GM12892 (cell line): ENCODE data around the gene HIGD1C.

Experiments
- POLR2A ChIP-seq: IDR thresholded peaks from 2 replicates; pipeline ENCODE4 v1.6.1; 2011; ENCODE audit warnings: low read depth, low read length, control low read depth
- POLR2AphosphoS5 ChIP-seq: IDR thresholded peaks from 2 replicates; pipeline ENCODE4 v1.6.1; 2011; ENCODE audit warnings: low read depth, low read length, control low read depth
- TAF1 ChIP-seq: IDR thresholded peaks from 2 replicates; pipeline ENCODE4 v1.6.1; 2011; ENCODE audit warnings: low read depth, mild to moderate bottlenecking, control low read depth, low read length, borderline replicate concordance

- TF ChIP-seq POLR2AphosphoS5 (no peak), POLR2A (no peak), TAF1 (no peak)
Measured at GRCh38 chr12:50925920-50926319, 26.4 kb upstream of the HIGD1C start.
